D341Med (cell line): ENCODE results near the gene WWOX.

Experiments
- DNase-seq: peaks from one replicate; pipeline ENCODE4 v3.0.0; 2012; ENCODE audit warnings: low spot score

WWOX gene

DNA sequence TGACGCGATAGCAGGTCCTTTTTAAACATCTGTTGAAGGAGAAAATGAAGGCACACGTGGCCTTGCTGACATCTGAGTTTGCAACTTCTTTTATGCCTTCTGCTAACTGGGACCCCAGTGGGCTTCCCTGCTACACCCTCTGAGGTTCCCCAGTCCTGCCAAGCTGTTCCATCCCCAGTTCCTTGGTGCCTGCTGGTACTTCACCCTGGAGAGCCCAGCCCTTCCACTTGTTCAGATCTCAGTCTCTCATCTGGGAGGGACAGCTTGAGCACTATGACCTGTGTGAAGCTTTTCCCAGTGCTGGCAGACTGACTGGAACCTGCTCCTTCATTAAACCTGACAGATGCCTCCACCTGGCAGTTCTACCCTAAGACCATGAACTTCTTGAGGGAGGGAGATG, 95.5 kb downstream of the WWOX start:
- DNase-seq = no peak

DNA sequence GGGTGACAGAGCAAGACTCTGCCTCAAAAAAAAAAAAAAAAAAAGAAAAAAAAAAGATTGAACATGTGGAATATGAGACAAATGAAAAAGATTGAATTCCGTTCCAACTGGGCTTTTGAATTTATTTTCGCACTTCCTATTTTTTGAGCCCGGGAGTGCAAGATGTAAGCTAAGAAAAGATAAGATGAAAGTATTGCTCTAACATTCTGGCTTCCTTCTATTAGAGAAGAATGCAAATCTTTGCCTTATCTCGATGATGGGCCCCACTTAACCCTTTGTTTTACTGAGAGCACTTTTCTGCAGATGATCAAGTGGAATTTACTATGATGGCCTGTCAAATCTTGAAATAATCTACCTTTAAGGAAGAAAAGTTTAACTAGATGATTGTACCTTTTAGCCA, 96.3 kb downstream of the WWOX start:
- DNase-seq = no peak

DNA sequence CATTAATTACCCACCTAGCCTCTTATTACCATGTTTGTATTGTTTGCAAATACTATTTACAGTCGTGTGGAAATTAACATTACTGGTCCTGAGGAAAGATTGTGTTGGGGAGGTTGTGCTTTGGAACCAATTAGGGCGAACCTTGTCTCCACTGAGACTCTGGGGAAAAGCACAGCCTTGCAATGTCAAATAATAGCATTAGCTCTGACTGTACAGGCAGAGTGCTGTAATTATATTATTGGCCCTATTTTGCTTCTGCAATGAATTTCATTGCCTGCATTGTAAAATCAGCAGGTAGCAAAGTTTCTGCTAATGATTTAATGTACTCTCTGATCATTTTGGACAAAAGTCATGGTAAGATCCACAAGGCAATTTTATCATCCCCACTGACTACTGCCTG, 97.0 kb downstream of the WWOX start:
- no peak for DNase-seq

DNA sequence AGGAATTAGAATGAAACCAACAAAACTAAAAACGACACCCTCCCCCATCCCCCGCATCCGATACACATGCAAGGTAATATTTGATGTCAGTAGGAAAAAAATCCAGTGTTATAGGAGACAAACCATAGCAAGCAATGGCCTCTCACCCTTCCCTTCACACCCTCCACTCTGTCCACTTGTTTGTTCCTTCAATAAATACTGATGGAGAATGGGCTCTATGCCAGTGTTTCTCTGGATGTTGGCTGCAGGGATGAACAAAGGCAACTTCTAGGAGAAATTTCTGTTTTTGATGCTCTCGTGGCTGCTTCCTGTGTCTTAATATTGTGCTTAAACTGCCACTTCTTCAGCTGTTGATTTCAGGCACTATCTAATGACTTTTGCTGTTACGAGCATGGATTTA, 98.8 kb downstream of the WWOX start:
- no peak for DNase-seq

DNA sequence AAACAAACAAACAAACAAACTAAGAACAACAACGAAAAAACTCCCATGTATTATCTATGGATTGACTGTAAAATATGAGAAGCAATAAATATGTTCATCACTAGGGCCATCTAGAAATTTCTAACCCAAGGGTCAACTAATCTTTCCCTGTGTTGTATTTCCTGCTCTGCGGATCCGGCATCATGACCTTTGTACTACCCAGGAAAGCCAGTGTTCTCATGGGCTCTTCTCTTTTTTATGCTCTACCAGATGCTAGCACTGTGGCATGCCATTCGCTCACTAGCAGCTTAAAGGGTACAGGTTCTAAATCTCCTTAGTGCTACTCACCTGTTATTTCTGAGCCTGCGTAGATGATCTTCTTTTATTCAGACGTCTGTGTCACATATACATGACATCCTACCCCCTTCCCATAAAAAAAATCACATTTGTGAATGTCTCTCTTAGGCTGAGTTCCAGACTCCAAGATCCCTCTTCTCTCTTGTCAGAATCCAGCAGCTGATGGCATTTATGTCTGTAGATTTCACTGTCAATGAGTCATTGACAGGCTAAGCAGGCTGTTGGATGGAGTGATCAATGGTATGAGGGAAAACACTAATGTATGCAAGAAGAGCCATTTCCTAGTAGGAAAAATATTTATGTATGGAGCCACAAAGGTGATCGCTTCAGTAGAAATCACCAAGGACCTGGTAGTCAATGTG, 100.0 kb downstream of the WWOX start:
- no peak for DNase-seq

GRCh38 chr16:78200023-78200389, 100.6 kb downstream of the WWOX start:
- no peak for DNase-seq

DNA sequence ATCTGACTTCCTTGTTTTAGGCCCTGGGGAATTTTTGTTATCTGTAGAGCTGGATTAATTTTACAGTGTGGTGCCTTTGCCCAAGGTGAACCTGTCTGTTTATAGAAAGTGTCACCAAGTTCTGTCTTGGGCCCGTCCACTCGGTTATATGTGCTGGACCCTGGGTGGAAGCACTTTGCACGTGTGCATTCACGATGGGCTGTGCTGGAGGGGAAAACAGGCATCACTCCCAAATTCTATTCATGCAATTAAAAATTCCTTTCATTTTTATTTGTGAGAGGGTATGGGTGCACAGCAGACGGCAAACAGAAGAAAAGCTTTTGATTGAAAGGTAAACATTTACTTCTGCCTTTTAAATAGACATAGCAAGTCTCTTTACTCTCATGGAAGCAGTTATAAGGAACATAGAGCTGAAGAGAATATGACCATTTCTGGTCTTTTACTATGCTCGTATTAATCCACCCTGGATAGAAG, 101.2 kb downstream of the WWOX start:
- DNase-seq = no peak

DNA sequence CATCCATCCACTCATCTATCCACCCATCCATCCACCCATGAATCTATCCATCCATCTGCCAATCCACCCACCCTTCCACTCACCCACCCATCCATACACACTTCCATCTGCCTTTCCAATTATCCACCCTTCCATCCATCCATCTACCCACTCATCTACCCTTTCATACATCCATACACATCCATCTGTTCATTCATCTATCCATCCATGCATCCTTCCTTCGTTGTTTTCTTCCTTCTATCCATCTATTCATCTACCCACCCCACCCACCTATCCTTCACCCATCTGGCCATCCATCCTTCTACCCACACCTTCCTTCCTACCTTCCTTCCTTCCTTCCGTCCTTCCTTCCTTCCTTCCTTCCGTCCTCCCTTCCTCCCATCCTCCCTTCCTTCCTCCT, 106.1 kb downstream of the WWOX start:
- no peak for DNase-seq

GRCh38 chr16:78206623-78207223, 107.3 kb downstream of the WWOX start:
- no peak for DNase-seq

DNA sequence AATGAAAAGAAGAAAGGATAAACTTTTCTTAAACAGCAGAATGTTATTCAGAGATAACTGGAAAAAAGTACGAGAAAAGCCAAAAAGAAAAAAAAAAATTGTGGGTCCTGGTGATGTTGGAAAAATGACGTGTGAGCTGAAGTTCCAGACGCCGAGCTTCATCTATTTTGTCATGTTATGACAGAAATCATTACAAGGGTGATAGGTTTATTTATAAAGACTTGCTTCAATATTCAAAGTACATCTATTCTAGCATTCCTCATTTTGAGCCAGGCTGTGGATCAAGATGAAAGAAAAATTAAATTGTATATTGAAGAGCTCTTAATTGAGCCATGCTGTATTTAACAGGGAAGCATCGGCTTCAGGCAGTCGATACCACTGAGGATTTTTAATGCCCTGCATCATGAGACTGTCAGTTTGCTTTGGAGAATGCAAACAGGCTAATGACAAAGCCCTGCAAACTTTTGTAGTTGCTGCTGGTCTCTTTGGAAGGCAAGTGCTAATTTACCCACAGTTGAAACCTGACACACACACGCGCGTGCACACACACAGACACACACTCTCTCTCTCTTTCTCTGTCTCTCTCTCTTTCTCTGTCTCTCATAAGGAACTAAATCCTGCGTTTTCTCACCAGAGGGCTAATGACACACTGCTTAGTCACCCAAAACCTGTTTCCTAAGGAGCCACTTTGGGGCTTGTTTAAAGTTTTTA, 110.7 kb downstream of the WWOX start:
- no peak for DNase-seq

GRCh38 chr16:78211020-78211599, 111.7 kb downstream of the WWOX start:
- no peak for DNase-seq

DNA sequence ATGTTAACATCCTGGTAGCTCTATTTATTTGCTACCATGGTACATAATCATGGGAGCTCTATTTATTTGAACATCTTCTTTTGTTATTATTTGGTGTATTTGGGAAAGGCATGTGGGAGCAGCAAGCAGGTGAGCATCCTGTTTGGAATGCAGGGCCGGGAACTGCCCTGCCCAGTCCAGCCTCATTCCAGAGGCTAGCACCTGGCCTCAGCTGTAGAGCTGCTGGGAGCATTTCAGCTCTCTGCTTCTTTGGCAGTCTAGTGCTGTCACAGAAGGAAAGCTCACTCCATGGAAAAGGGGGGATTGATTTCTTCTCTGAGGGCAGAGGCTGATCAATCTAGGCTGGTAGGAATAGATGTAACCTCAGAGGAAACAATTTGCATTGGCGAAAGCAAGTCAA, 112.5 kb downstream of the WWOX start:
- no peak for DNase-seq

DNA sequence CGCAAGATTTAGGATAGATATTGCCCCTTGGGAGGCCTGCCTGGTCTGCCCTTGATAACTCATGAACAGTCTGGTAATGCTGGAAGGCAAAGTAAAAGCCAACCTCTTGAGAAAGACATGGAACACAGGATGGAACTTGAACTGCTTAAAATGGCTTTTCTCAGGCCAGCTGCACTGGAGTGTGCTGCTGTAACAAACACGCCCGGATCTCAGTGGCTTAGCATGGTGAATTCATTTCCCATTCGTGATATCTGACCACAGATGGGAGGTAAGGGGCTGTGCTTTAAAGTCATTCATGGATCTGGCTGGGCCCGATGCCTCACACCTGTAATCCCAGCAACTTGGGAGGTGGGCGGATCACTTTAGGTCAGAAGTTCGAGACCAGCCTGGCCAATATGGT, 113.2 kb downstream of the WWOX start:
- DNase-seq = no peak

DNA sequence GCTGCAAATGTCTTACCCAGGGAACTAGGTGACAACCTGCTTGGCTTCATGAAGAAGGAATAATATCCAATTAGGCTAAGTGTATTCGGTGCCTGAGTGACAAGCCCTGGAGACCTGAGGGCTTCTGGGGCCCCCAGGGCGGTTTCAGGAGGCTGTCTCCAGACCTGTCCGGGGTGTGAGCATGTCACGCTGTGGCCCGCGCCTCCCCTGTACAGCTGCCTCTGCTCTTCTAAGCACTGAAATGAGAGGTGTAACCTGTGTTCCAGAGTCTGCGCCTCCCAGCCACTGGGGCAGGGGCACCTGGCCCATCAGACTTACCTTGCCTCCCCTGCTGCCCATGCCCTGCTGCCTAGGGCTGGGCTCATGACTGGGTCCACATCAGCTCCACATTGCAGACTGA, 114.3 kb downstream of the WWOX start:
- DNase-seq = no peak

DNA sequence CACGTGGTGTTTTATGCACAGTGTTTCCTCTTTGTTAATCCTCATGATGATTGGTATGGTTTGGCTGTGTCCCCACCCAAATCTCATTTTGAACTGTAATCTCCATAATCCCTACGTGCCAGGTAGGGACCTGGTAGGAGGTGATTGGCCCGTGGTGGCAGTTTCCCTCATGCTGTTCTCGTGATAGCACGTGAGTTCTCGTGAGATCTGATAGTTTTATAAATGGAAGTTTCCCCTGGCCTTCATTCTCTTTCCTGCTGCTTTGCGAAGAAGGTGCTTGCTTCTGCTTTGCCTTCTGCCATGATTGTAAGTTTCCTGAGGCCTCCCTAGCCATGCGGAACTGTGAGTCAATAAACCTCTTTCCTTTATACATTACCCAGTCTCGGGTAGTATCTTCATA, 115.8 kb downstream of the WWOX start:
- no peak for DNase-seq

DNA sequence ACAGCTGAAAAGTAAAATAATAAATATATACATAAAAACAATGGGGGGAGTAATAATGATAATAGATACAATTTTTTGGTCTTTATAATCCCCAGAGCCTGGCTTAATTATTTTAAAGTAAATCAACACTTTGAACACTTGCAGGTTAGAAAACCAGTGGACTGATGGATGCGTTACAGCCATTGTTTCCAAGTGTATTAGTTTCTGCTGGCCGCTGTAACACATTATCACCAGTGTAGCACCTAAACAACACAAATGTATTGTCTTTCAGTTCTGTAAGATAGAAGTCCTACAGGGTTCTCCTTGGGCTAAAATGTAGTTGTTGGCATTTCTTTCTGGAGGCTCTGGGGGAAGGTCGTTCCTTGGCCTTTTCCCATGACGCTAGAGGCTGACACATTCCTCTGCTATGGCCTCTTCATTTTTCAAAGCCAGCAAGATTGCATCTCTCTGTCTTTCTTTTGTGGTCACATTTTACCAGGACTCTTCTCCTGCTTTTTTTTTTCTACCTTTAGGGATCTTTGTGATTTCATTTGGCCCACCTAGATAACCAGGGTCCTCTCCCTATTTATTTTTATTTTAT, 116.8 kb downstream of the WWOX start:
- DNase-seq = no peak

DNA sequence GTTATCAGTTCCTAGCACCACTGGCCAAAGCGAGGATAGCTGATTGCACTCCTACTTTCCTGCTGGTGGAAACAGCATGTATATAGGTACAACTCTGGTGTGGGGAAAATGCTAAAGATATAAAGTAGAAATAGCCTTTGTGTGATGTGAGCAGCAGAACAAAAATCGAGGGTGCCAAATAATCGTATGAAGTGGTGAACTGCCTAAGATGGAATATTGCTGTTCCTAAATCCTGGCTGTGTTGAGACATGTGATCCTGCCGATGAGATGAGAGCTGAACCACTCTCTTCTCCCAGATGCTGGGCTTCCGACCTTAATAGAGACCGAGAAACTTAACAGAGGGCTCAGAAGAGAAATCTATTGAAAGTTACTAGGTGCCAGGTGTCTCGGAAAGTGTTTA, 117.8 kb downstream of the WWOX start:
- DNase-seq = no peak

DNA sequence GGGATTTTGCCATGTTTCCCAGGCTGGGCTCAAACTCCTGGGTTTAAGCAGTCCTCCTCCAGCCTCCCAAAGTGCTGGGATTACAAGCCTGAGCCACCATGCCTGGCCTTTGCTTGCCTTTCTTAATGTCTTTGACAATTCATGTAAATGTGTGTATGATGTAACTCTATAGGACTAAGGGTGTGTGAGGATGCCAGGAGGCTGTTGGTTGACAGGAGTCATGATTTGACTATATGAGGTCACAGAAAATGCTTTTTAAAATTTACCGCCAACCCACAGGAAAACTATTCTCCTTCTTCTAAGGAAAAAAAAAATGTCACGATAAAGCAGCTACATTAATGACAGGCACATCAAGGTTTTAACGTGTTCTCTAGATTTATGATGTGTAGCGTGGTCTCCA, 118.8 kb downstream of the WWOX start:
- DNase-seq = no peak

GRCh38 chr16:78218856-78219651, 119.6 kb downstream of the WWOX start:
- DNase-seq = no peak

DNA sequence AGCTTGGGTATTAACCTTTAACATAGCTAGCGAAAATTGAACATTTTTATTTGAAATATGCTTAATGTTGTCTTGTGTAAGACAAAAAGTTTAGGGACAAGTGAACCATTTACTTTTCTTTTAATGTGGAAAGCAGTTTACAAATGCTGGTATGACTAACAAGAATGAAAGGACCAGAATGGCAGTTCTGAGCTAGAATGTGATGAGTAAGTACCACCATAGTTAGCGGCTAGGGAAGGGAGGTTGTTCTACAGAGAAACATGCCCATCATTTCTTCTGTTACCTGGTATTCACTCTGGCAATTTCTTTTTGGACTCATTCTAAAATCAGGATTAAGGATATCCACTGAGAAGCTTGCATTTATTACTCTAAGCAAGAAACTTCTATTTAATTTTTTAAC, 121.1 kb downstream of the WWOX start:
- no peak for DNase-seq

GRCh38 chr16:78221892-78222291, 122.4 kb downstream of the WWOX start:
- DNase-seq = no peak

GRCh38 chr16:78224342-78224741, 124.9 kb downstream of the WWOX start:
- DNase-seq = no peak
